ENCODE data around the gene POLD1. TPM values are rescaled to one million over a fixed set of nuclear protein-coding genes. Genes with fewer than 3 reads are reported as not detected.
A peak's percentile ranks its signal among the peaks of the same experiment; 100 is the strongest.

Gene POLD1
- total RNA-seq, 1 donor from 2014 or later = 10.8 TPM

DNA sequence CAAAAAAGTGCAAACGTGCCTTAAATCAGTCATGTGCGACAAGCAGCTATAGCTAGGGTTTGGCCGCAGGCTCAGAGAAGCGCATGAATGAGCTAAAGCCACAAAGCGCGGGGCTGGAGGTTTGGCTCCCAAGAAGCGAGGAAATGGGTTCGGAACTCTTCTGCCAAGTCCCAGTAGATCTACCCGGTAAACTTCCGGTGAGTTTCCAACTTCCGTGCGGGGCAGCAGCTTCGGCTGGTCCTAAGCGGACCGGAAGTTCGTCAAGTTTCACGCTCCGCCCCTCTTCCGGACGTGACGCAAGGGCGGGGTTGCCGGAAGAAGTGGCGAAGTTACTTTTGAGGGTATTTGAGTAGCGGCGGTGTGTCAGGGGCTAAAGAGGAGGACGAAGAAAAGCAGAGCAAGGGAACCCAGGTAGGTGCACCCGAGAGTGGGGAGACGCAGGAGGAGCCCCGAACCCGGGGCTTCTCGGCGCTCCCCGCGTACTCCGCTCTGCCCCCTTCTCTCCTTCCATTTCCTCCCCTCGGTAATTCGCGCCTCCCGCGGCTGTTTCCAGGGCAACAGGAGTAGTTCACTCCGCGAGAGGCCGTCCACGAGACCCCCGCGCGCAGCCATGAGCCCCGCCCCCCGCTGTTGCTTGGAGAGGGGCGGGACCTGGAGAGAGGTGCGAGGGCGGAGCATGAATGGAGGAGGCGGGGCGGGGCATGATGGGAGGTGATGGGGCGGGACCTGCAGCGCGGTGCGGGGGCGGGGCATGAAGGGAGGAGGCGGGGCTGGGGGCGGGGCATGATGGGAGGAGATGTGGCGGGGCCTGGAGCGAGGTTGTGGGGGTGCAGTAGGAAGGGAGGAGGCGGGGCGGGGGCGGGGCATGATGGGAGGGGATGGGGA, 7.7 kb upstream of the POLD1 start, which contains the start of gene NR1H2:
TSS of gene NR1H2 (plus strand) at position 292 of the 885 bp plus-strand sequence. CDS start 1,149 bp downstream, outside the sequence.
- Histone ChIP-seq H3K9me3 (replicated peaks) (no peaks in the 10 kb centered on the region), H3K27ac (replicated peaks) (peak within 1 kb of the TSS; percentile 99), H3K36me3 (peaks cover 40% of the 10 kb centered on the region), H3K27me3 (ENCODE audit: low read depth) (no peaks in the 10 kb centered on the region), H3K4me3 (peak within 1 kb of the TSS; percentile 99), H3K4me1 (peaks cover 64% of the 10 kb centered on the region)
- TF ChIP-seq, protein P1, sequence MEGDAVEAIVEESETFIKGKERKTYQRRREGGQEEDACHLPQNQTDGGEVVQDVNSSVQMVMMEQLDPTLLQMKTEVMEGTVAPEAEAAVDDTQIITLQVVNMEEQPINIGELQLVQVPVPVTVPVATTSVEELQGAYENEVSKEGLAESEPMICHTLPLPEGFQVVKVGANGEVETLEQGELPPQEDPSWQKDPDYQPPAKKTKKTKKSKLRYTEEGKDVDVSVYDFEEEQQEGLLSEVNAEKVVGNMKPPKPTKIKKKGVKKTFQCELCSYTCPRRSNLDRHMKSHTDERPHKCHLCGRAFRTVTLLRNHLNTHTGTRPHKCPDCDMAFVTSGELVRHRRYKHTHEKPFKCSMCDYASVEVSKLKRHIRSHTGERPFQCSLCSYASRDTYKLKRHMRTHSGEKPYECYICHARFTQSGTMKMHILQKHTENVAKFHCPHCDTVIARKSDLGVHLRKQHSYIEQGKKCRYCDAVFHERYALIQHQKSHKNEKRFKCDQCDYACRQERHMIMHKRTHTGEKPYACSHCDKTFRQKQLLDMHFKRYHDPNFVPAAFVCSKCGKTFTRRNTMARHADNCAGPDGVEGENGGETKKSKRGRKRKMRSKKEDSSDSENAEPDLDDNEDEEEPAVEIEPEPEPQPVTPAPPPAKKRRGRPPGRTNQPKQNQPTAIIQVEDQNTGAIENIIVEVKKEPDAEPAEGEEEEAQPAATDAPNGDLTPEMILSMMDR (IDR thresholded peaks at IDR 0.05; ENCODE audit: borderline replicate concordance) = no peak
- peak; percentile 94 for DNase-seq
- intact Hi-C loops (cut with micrococcal nuclease) = no loop called here

DNA sequence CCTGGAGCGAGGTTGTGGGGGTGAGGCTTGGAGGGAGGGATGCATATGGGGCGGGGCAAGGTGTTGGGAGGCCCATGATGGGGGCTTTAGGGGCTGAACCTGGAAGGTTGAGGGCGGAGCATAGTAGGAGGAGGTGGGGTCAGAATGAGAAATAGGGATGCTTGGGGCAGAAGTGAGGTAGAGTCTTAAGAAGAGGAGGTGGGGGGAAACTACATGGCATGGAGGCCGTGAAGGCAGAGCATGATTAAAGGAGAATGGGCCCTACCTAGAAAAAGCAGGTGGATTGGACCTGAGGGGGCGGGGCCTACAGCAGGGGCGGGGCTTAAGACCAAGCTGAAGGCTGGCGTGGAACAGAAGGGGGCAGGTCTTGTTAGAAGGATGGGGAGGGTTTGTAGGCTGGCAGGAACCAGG, 7.1 kb upstream of the POLD1 start:
- H3K27ac ChIP-seq (replicated peaks) = peak overlapping the region; percentile 99
- TF ChIP-seq, protein P1 (IDR thresholded peaks at IDR 0.05; ENCODE audit: borderline replicate concordance) = no peak
- DNase-seq = no peak

DNA sequence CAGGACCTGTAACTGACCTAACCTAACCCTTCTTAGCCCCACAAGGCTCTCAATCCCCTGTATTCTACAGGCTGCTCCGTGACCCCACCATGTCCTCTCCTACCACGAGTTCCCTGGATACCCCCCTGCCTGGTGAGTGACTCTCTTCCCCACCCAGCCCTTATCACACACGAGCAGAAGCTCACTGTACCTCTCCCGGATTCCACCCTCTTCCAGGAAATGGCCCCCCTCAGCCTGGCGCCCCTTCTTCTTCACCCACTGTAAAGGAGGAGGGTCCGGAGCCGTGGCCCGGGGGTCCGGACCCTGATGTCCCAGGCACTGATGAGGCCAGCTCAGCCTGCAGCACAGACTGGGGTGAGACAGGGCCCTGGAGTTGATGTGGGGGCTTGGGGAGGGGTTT, 6.6 kb upstream of the POLD1 start:
- peaks cover 64% of the 10 kb centered on the region for H3K4me1 ChIP-seq
- peak overlapping the region; percentile 99 for H3K4me3 ChIP-seq
- DNase-seq = no peak
- intact Hi-C loops (cut with micrococcal nuclease) = no loop called here
- H3K27ac ChIP-seq (replicated peaks) = no peak overlapping the region
- no peaks in the 10 kb centered on the region for H3K27me3 ChIP-seq (ENCODE audit: low read depth)
- TF ChIP-seq, protein P1 (IDR thresholded peaks at IDR 0.05; ENCODE audit: borderline replicate concordance) = no peak
- H3K36me3 ChIP-seq = peaks cover 51% of the 10 kb centered on the region
- H3K9me3 ChIP-seq (replicated peaks) = no peaks in the 10 kb centered on the region

More for the DNA sequence above, 7.1 kb upstream of the POLD1 start:
- Histone ChIP-seq H3K9me3 (replicated peaks) (no peaks in the 10 kb centered on the region), H3K27me3 (ENCODE audit: low read depth) (no peaks in the 10 kb centered on the region), H3K4me3 (peak overlapping the region; percentile 99), H3K36me3 (peaks cover 47% of the 10 kb centered on the region), H3K4me1 (peaks cover 64% of the 10 kb centered on the region)
- intact Hi-C loops (cut with micrococcal nuclease) = no loop called here

DNA sequence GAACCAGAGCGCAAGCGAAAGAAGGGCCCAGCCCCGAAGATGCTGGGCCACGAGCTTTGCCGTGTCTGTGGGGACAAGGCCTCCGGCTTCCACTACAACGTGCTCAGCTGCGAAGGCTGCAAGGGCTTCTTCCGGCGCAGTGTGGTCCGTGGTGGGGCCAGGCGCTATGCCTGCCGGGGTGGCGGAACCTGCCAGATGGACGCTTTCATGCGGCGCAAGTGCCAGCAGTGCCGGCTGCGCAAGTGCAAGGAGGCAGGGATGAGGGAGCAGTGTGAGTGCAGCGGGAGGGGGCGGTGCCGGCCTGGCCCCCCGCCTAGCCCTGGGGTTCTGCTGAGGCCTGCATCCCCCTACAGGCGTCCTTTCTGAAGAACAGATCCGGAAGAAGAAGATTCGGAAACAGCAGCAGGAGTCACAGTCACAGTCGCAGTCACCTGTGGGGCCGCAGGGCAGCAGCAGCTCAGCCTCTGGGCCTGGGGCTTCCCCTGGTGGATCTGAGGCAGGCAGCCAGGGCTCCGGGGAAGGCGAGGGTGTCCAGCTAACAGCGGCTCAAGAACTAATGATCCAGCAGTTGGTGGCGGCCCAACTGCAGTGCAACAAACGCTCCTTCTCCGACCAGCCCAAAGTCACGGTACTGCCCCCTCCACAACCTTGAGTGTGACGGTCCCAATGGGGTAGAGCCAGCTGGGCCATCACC, 5.8 kb upstream of the POLD1 start:
- Histone ChIP-seq H3K36me3 (peaks cover 53% of the 10 kb centered on the region), H3K4me3 (no peak overlapping the region), H3K27ac (replicated peaks) (no peak overlapping the region), H3K9me3 (replicated peaks) (no peaks in the 10 kb centered on the region), H3K27me3 (ENCODE audit: low read depth) (no peaks in the 10 kb centered on the region), H3K4me1 (peaks cover 64% of the 10 kb centered on the region)
- TF ChIP-seq, protein P1 (IDR thresholded peaks at IDR 0.05; ENCODE audit: borderline replicate concordance) = no peak
- no peak for DNase-seq
- intact Hi-C loops (cut with micrococcal nuclease) = no loop called here

DNA sequence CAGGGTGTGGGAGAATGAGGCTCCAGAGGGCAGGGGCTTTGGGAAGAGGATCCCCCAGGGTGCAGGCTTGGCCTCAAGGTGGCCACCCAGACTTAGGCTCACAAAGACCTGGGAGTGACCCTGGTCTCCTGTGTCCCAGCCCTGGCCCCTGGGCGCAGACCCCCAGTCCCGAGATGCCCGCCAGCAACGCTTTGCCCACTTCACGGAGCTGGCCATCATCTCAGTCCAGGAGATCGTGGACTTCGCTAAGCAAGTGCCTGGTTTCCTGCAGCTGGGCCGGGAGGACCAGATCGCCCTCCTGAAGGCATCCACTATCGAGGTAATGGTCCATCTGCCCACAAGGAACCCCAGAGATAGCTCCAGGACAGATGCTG, 5.3 kb upstream of the POLD1 start:
- intact Hi-C loops (cut with micrococcal nuclease) = no loop called here
- TF ChIP-seq, protein P1 (IDR thresholded peaks at IDR 0.05; ENCODE audit: borderline replicate concordance) = no peak
- Histone ChIP-seq H3K36me3 (peaks cover 53% of the 10 kb centered on the region), H3K27me3 (ENCODE audit: low read depth) (no peaks in the 10 kb centered on the region), H3K27ac (replicated peaks) (no peak overlapping the region), H3K4me3 (no peak overlapping the region), H3K4me1 (peaks cover 63% of the 10 kb centered on the region), H3K9me3 (replicated peaks) (no peaks in the 10 kb centered on the region)
- no peak for DNase-seq

Data from left ventricle myocardium inferior (tissue), 1 donor.